Thymus (tissue), 14 donors: ENCODE results near the gene LCE2A. TPM values are rescaled to one million over a fixed set of nuclear protein-coding genes. Genes with fewer than 3 reads are reported as not detected.
"Not testable (repeated sequence)": the region's sequence is repeated elsewhere in the genome, so short reads cannot be mapped to it uniquely, and the experiment has no call there.

Source experiments
- DNase-seq, 9 donors: peaks; one replicate each; pipeline ENCODE4 v3.0.0-alpha.2; 2013; ENCODE audit warnings: low spot score in 9 of 9, low read depth in 6 of 9, missing footprints in 1 of 9
- H3K27ac ChIP-seq, 2 donors: one replicate each; pipeline ENCODE4 v1.5.1; 2013; ENCODE audit warnings: control low read depth in 1 of 2, low read depth in 1 of 2, low read length in 1 of 2, mild to moderate bottlenecking in 1 of 2, moderate library complexity in 1 of 2
- H3K27me3 ChIP-seq, 2 donors: one replicate each; pipeline ENCODE4 v1.5.1; 2013; ENCODE audit warnings: low read length in 1 of 2; ENCODE audit not compliant: control insufficient read depth in 2 of 2, insufficient read depth in 1 of 2
- H3K36me3 ChIP-seq, 2 donors: one replicate each; pipeline ENCODE4 v1.5.1; 2013; ENCODE audit warnings: low read length in 1 of 2, mild to moderate bottlenecking in 1 of 2, moderate library complexity in 1 of 2; ENCODE audit not compliant: control insufficient read depth in 2 of 2, insufficient read depth in 2 of 2
- H3K4me1 ChIP-seq, 2 donors: one replicate each; pipeline ENCODE4 v1.5.1; 2013; ENCODE audit warnings: low read length in 2 of 2; ENCODE audit not compliant: control insufficient read depth in 2 of 2, insufficient read depth in 2 of 2
- H3K4me3 ChIP-seq, 2 donors: one replicate each; pipeline ENCODE4 v1.5.1; 2013; ENCODE audit warnings: low read length in 2 of 2, control low read depth in 1 of 2, mild to moderate bottlenecking in 1 of 2
- H3K9me3 ChIP-seq, 2 donors: one replicate each; pipeline ENCODE4 v1.5.1; 2013; ENCODE audit warnings: low read length in 1 of 2, mild to moderate bottlenecking in 1 of 2; ENCODE audit not compliant: control insufficient read depth in 2 of 2, insufficient read depth in 1 of 2
- WGBS: extraction: QIAGEN DNeasy Blood & Tissue Kit; methylation state at CpG from one replicate; pipeline ENCODE4 v1.1.7; 2013; 5-methylcytosine and 5-hydroxymethylcytosine counted together
- long read RNA-seq, 10 donors: transcript quantifications; one replicate each; lab custom pipeline, GENCODE V29; 2026
- polyA plus RNA-seq: library from polyadenylated mRNA; stranded (reverse); fragments of 200-250 nt; gene quantifications from one replicate; pipeline ENCODE4 v1.2.3, GENCODE V29; 2013
- total RNA-seq: library from RNA; stranded (reverse); fragments of 120-200 nt; gene quantifications from one replicate; pipeline ENCODE4 v1.2.4, GENCODE V29; 2013
- donor health status: healthy.

Gene LCE2A
- total RNA-seq (not detected), polyA plus RNA-seq (1.3 TPM)
- long read RNA-seq, donor 1, result 0 reads
- long read RNA-seq, donor 2, result 0 reads
- long read RNA-seq, donor 3, result 0 reads
- long read RNA-seq, donor 4, result 0 reads
- long read RNA-seq, donor 5, result 0 reads
- long read RNA-seq, donor 6, result 0 reads
- long read RNA-seq, donor 7, result 0 reads
- long read RNA-seq, donor 8, result 0 reads
- long read RNA-seq, donor 9, result 0 reads
- long read RNA-seq, donor 10, result 0 reads

- no peaks in the 10 kb centered on the region for H3K4me1 ChIP-seq
- DNase-seq, result no peak
- 62% methylated on average over 4 of the region's 4 CpGs for WGBS
- no peak within 1 kb of the TSS for H3K27ac ChIP-seq
- H3K27me3 ChIP-seq, result no peaks in the 10 kb centered on the region
- H3K9me3 ChIP-seq, result no peaks in the 10 kb centered on the region
- H3K4me3 ChIP-seq, result no peak within 1 kb of the TSS
- no peaks in the 10 kb centered on the region for H3K36me3 ChIP-seq
These were observed at the start of gene LCE2A for GRCh38 chr1:152697701-152698600. TSS of gene LCE2A (plus strand) at chr1:152698345. CDS start at chr1:152698902, 557 bp downstream.

DNA sequence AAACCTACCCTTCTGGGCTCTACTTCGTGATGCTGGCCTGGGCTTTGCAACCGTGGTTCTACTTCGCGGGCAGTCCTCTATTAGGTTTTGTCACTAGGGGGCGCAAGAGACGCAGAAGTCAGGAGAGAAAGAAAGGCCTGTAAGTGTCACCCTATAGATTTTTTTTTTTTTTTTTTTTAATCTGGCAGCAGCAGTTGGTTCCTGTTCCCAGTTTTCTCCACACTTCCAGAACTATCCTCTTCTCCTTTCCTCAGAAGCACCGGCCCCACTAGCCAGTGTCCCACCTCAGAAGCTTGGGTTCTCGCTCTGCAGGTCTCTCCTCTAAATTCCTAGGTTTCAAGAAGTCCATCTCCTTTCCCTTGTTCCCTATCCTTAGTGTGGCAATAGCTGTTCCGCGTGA lies 44.0 kb upstream of the LCE2A start:
- WGBS, result 32% methylated on average over 10 of the region's 10 CpGs
- H3K36me3 ChIP-seq, result no peaks in the 10 kb centered on the region
- peak in 8 of 9 donors; percentile 9 to 62 (median 23) for DNase-seq
- no peaks in the 10 kb centered on the region for H3K4me1 ChIP-seq
- no peaks in the 10 kb centered on the region for H3K27me3 ChIP-seq
- H3K4me3 ChIP-seq, result no peak overlapping the region
- H3K27ac ChIP-seq, result no peak overlapping the region
- no peaks in the 10 kb centered on the region for H3K9me3 ChIP-seq

GRCh38 chr1:152656459-152656858 lies 41.7 kb upstream of the LCE2A start:
- Histone ChIP-seq H3K4me1 (no peaks in the 10 kb centered on the region), H3K4me3 (no peak overlapping the region), H3K9me3 (no peaks in the 10 kb centered on the region), H3K27ac (no peak overlapping the region), H3K27me3 (no peaks in the 10 kb centered on the region), H3K36me3 (no peaks in the 10 kb centered on the region)
- 76% methylated on average over 2 of the region's 2 CpGs for WGBS
- no peak for DNase-seq

DNA sequence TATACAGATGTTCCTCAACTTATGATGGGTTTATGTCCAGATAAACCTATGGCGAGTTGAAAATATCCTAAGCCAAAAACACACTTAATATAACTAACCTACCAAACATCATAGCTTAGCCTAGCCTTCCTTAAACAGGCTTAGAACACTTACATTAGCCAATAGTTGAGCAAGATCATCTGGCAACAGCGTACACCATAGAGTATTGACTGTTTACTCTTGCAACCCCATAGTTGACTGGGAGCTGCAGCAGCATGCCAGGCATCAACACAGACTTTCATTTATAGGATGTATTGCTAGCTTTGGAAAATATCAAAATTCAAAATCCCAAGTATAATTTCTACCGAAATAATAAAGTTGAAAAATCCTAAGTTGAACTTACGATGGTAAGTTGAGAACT lies 40.5 kb upstream of the LCE2A start:
- Histone ChIP-seq H3K27ac (no peak overlapping the region), H3K9me3 (no peaks in the 10 kb centered on the region), H3K27me3 (no peaks in the 10 kb centered on the region), H3K4me3 (no peak overlapping the region), H3K4me1 (no peaks in the 10 kb centered on the region), H3K36me3 (no peaks in the 10 kb centered on the region)
- no peak for DNase-seq
- 93% methylated on average over 4 of the region's 4 CpGs for WGBS

DNA sequence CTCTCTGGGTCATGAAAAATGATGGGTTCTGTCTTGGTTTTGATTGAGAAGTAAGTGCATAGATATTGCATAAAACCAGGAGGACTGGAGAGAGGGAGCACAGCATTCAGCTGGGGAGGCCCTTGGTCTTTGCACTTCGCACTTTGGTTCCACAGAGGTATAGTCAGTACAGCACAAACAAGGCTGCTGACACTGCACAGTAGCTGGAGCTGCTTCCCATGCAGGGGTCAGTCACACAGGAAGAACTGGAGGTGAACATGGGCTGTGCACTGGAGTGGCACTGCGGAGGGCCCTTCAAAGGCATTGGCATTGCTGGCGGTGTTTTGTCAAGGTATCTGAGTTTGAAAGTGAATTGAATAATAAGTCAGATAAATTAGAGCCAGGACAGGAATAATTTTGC lies 39.5 kb upstream of the LCE2A start:
- no peaks in the 10 kb centered on the region for H3K36me3 ChIP-seq
- DNase-seq, result no peak
- H3K4me3 ChIP-seq, result no peak overlapping the region
- WGBS, result 97% methylated on average over 3 of the region's 3 CpGs
- H3K9me3 ChIP-seq, result no peaks in the 10 kb centered on the region
- H3K27ac ChIP-seq, result no peak overlapping the region
- no peaks in the 10 kb centered on the region for H3K27me3 ChIP-seq
- H3K4me1 ChIP-seq, result no peaks in the 10 kb centered on the region

DNA sequence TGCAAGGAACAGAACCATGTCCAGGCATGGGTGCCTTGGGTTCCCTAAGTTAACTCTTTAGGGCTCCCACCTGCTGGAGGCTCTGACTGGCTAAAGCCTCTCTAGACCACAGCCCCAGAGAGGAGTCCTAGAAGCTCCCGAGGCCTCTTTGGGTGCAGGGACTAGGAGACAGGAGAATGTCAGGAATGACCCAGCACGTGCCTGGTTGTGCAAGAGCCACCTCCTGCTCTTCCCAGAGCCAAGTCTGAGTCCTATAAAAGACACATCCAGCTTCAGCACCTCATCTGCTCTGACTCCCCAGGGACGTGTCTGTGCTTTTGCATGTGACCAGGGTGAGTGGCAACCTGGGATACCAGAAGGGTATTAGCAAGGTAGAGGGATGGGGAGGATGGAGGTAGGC lies 35.0 kb upstream of the LCE2A start, which contains the start of gene LCE2D:
TSS of gene LCE2D (plus strand) at position 283 of the 400 bp plus-strand sequence. CDS start 726 bp downstream, outside the sequence.
- no peak within 1 kb of the TSS for H3K4me3 ChIP-seq
- no peaks in the 10 kb centered on the region for H3K4me1 ChIP-seq
- no peaks in the 10 kb centered on the region for H3K27me3 ChIP-seq
- no peaks in the 10 kb centered on the region for H3K36me3 ChIP-seq
- no peaks in the 10 kb centered on the region for H3K9me3 ChIP-seq
- DNase-seq, result no peak
- 75% methylated on average over 3 of the region's 3 CpGs for WGBS
- no peak within 1 kb of the TSS for H3K27ac ChIP-seq

DNA sequence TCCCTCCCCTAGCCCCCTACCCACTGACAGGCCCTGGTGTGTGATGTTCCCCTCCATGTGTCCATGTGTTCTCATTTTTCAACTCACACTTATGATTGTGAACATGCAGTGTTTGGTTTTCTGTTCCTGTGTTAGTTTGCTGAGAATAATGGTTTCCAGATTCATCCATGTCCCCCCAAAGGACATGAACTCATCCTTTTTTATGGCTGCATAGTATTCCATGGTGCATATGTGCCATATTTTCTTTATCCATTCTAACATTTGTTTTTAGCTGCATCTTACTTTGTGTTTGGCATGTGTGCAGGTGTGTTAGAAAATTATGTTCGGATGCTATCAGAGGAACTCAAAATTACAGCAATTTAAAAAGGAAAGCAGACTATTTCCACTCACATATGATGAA lies 32.0 kb upstream of the LCE2A start:
- H3K9me3 ChIP-seq, H3K27me3 ChIP-seq, DNase-seq, H3K27ac ChIP-seq, H3K36me3 ChIP-seq, H3K4me3 ChIP-seq, H3K4me1 ChIP-seq: not testable (repeated sequence)
- 94% methylated on average over 1 of the region's 1 CpG for WGBS

GRCh38 chr1:152667648-152668047 lies 30.5 kb upstream of the LCE2A start:
- no peaks in the 10 kb centered on the region for H3K9me3 ChIP-seq
- no peaks in the 10 kb centered on the region for H3K4me1 ChIP-seq
- H3K36me3 ChIP-seq, result no peaks in the 10 kb centered on the region
- no peak overlapping the region for H3K4me3 ChIP-seq
- H3K27me3 ChIP-seq, result no peaks in the 10 kb centered on the region
- WGBS, result 86% methylated on average over 5 of the region's 5 CpGs
- H3K27ac ChIP-seq, result no peak overlapping the region
- DNase-seq, result no peak

GRCh38 chr1:152673016-152673415 lies 25.1 kb upstream of the LCE2A start:
- Histone ChIP-seq H3K4me3 (no peak overlapping the region), H3K27me3 (no peaks in the 10 kb centered on the region), H3K36me3 (no peaks in the 10 kb centered on the region), H3K4me1 (no peaks in the 10 kb centered on the region), H3K27ac (no peak overlapping the region), H3K9me3 (no peaks in the 10 kb centered on the region)
- no peak for DNase-seq
- 63% methylated on average over 2 of the region's 2 CpGs for WGBS
